ENCODE results near the gene LMO3. TPM values are rescaled to one million over a fixed set of nuclear protein-coding genes. Genes with fewer than 3 reads are reported as not detected.

The LMO3 gene
- under 0.01 TPM in 1 of 2 replicates, not detected in the other for total RNA-seq

GRCh38 chr12:16606117-16606200 lies at the start of gene LMO3:
LMO3 (minus strand) TSS chr12:16606162; CDS start chr12:16600860, 5,302 bp downstream.

Measured in epithelial cell of umbilical artery (primary cell).